GM12891 (cell line): Measurements from ENCODE around the gene ETV6.

Source experiments
- DNase-seq: peaks from one replicate; pipeline ENCODE4 v3.0.0; 2011; ENCODE audit warnings: low spot score; ENCODE audit not compliant: insufficient read length
- FAIRE-seq: peaks from 2 replicates; lab custom pipeline; 2011; peaks lifted over from hg19 to GRCh38; lab: Jason Lieb, UNC
- PAX5 ChIP-seq: IDR thresholded peaks from 2 replicates; pipeline ENCODE4 v1.6.1; 2011; ENCODE audit warnings: low read length, moderate library complexity, mild to moderate bottlenecking; ENCODE audit not compliant: insufficient read depth, severe bottlenecking
- POLR2A ChIP-seq: IDR thresholded peaks from 2 replicates; pipeline ENCODE4 v1.6.1; 2011; ENCODE audit warnings: low read depth, low read length, control low read depth
- POLR2AphosphoS5 ChIP-seq: IDR thresholded peaks from 2 replicates; pipeline ENCODE4 v1.6.1; 2011; ENCODE audit warnings: low read depth, low read length, control low read depth
- POU2F2 ChIP-seq: IDR thresholded peaks from 2 replicates; pipeline ENCODE4 v1.6.1; 2011; ENCODE audit warnings: low read depth, mild to moderate bottlenecking, control low read depth, low read length, moderate library complexity
- SPI1 ChIP-seq: IDR thresholded peaks from 2 replicates; pipeline ENCODE4 v1.6.1; 2011; ENCODE audit warnings: low read depth, low read length, control low read depth
- TAF1 ChIP-seq: IDR thresholded peaks from 2 replicates; pipeline ENCODE4 v1.6.1; 2011; ENCODE audit warnings: low read depth, low read length, control low read depth

Gene ETV6

GRCh38 chr12:11794751-11795150 lies 145.3 kb downstream of the ETV6 start:
- DNase-seq (no peak), FAIRE-seq (no peak)
- TF ChIP-seq PAX5 = no peak

DNA sequence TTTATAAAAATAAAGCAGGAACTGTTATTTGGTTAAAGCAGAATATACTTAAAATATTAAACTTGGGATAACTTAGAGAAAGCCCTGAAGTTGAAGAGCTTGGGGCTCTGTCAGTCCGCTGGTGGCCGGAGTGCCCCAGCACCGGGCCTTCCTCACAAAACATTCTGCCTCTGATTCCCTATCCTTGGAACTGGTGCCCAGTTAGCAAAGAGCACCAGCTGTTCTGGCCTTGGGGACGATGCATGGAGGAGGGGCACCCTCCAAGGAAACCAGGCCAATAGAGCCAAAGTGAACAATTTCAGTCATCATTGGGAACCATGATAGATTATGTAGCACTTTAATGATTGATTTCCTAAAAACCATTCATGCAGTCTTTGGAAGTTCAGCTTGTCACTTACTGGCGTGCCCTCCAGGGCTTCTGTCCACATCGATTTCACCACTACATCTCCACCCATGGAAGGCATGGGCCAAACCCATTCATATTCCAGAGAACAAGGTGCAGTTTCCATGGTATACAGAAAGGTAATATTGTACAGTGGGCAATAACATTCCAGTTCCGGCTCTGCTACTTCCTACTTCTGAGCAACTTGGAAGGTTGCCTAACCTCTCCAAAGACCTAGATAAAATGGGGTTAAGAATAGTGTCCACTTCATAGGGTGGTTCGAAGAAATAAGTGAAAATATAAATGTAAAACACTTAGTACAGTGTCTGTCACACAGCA lies 145.9 kb downstream of the ETV6 start:
- FAIRE-seq (no peak), DNase-seq (no peak)
- TF ChIP-seq PAX5 (no peak), POLR2AphosphoS5 (no peak), TAF1 (no peak), POU2F2 (no peak), POLR2A (no peak), SPI1 (no peak)

GRCh38 chr12:11795913-11796459 lies 146.5 kb downstream of the ETV6 start:
- FAIRE-seq (peak; percentile 23), DNase-seq (no peak)
- TF ChIP-seq POLR2AphosphoS5 = no peak
- TF ChIP-seq TAF1 = no peak
- no peak for TF ChIP-seq POLR2A
- no peak for TF ChIP-seq POU2F2
- TF ChIP-seq PAX5 = no peak
- TF ChIP-seq SPI1 = no peak

- FAIRE-seq = no peak
- DNase-seq = no peak
- TF ChIP-seq SPI1 (no peak), POU2F2 (no peak), POLR2AphosphoS5 (no peak), TAF1 (no peak), PAX5 (no peak), POLR2A (no peak)
These were observed 147.9 kb downstream of the ETV6 start for GRCh38 chr12:11797317-11797913.

DNA sequence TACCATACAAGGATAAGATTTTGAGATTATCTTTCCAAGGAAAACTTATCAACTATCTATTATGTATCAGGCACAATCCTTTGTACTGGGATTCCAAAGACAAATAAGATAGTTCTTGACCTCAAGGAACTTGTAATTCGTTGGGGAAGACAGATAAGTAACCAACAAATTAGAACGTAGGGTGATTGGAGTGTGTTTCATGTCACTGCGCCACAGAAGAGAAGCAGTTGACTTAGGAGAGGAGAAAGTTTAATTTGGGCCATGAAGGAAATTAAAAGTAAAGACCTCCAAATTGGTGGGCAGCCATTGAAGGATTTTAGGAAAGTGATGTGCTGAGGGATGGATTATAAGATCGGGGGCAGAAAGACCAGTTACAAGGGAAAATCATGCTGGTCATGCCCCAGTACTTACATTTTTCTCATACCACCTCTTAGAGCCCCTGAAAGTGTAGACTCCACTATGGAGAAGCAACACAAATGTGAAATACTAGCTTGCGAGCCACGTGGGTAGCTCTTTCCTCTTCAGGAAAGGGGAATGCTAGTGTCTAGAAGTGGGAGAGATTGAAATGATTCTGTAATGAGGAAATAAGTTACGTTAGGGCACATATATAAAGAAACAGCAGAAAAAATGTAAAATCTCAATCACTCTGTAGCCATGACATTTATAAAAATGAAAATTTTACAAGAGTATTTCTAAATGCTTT lies 148.7 kb downstream of the ETV6 start:
- TF ChIP-seq POLR2AphosphoS5 = no peak
- TF ChIP-seq PAX5 = no peak
- no peak for TF ChIP-seq POU2F2
- no peak for TF ChIP-seq TAF1
- TF ChIP-seq POLR2A = no peak
- no peak for TF ChIP-seq SPI1
- DNase-seq (no peak), FAIRE-seq (no peak)

DNA sequence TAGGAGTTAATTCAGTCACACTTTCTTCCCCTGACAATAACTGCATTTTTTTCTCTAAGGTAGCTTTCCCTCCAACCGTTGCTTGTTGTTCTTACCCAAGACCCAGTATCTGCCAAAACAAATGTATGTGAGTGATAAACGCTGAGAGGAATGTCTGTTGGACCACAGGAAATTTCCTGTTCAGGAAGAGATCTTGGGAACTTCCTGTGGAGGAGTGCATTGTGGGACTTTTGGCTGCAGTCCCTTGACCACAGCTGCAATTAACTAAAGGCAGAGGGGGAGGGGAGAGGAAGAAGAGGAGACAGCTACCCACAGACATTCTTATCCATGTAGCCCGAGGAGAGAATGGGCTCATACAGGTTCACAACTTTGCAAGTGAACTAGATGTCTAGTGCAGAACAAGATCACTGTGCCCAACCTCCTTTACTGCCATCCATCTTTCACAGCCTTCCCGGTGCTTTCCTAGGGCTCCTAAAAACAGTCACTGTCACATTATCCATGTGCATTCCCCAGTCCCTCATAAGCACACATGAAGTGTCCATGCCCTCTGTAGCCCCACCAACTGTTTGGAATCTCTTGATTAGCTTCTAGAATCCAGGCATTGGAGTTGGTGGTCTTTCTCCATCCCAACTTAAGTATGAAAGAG lies 149.5 kb downstream of the ETV6 start:
- TF ChIP-seq POLR2AphosphoS5 = no peak
- no peak for TF ChIP-seq POLR2A
- TF ChIP-seq PAX5 = no peak
- no peak for TF ChIP-seq POU2F2
- TF ChIP-seq TAF1 = no peak
- no peak for TF ChIP-seq SPI1
- DNase-seq = no peak
- peak; percentile 54 for FAIRE-seq

- no peak for DNase-seq
- FAIRE-seq = no peak
- TF ChIP-seq POLR2AphosphoS5 = no peak
- TF ChIP-seq SPI1 = no peak
- no peak for TF ChIP-seq POLR2A
These were observed 150.0 kb downstream of the ETV6 start for GRCh38 chr12:11799502-11799873.

GRCh38 chr12:11801643-11802042 lies 152.2 kb downstream of the ETV6 start:
- no peak for DNase-seq
- TF ChIP-seq SPI1 = no peak
- no peak for TF ChIP-seq POLR2AphosphoS5
- TF ChIP-seq POU2F2 = no peak
- TF ChIP-seq TAF1 = no peak
- no peak for TF ChIP-seq POLR2A
- no peak for TF ChIP-seq PAX5
- peak; percentile 58 for FAIRE-seq

GRCh38 chr12:11804130-11804529 lies 154.7 kb downstream of the ETV6 start:
- TF ChIP-seq TAF1 = no peak
- TF ChIP-seq PAX5 = no peak
- no peak for TF ChIP-seq SPI1
- no peak for TF ChIP-seq POLR2A
- no peak for TF ChIP-seq POU2F2
- TF ChIP-seq POLR2AphosphoS5 = no peak
- peak; percentile 82 for FAIRE-seq
- DNase-seq = no peak

GRCh38 chr12:11805043-11805442 lies 155.6 kb downstream of the ETV6 start:
- no peak for TF ChIP-seq POLR2AphosphoS5
- no peak for TF ChIP-seq TAF1
- TF ChIP-seq PAX5 = no peak
- no peak for TF ChIP-seq POU2F2
- TF ChIP-seq POLR2A = no peak
- no peak for TF ChIP-seq SPI1
- no peak for FAIRE-seq
- no peak for DNase-seq
